Endothelial cell of umbilical vein (primary cell): Measurements from ENCODE around the gene HIVEP3.

Experiments
- EZH2 ChIP-seq: IDR thresholded peaks from 2 replicates; pipeline ENCODE4 v1.6.1; 2012; ENCODE audit warnings: borderline replicate concordance, low read depth, mild to moderate bottlenecking, moderate library complexity, low read length, inconsistent platforms; ENCODE audit not compliant: severe bottlenecking
- JUN ChIP-seq: IDR thresholded peaks from 2 replicates; pipeline ENCODE4 v1.6.1; 2011; ENCODE audit warnings: borderline replicate concordance, low read depth; ENCODE audit not compliant: insufficient read length, insufficient read depth
- MYC ChIP-seq: IDR thresholded peaks from one replicate; pipeline ENCODE4 v1.6.1; 2011; ENCODE audit warnings: mild to moderate bottlenecking, low read depth, low read length
- POLR2A ChIP-seq: IDR thresholded peaks from 2 replicates; pipeline ENCODE4 v1.6.1; 2012; ENCODE audit warnings: low read depth, mild to moderate bottlenecking, control low read depth, low read length
- POLR2AphosphoS5 ChIP-seq: IDR thresholded peaks from 2 replicates; pipeline ENCODE4 v1.6.1; 2012; ENCODE audit warnings: low read depth, mild to moderate bottlenecking, control low read depth, low read length, moderate library complexity; ENCODE audit not compliant: insufficient read depth
- TF ChIP-seq, protein P1 (sequence below), 2 donors: IDR thresholded peaks; 1 replicate in 1 of 2; 2 replicates in 1 of 2; pipeline ENCODE4 v1.5.1; 2011; ENCODE audit warnings: low read length in 2 of 2, mild to moderate bottlenecking in 2 of 2, moderate library complexity in 2 of 2, control low read depth in 1 of 2, inconsistent platforms in 1 of 2, low read depth in 1 of 2; ENCODE audit not compliant: insufficient read depth in 1 of 2; ENCODE audit errors: extremely low read depth in 1 of 2

DNA sequence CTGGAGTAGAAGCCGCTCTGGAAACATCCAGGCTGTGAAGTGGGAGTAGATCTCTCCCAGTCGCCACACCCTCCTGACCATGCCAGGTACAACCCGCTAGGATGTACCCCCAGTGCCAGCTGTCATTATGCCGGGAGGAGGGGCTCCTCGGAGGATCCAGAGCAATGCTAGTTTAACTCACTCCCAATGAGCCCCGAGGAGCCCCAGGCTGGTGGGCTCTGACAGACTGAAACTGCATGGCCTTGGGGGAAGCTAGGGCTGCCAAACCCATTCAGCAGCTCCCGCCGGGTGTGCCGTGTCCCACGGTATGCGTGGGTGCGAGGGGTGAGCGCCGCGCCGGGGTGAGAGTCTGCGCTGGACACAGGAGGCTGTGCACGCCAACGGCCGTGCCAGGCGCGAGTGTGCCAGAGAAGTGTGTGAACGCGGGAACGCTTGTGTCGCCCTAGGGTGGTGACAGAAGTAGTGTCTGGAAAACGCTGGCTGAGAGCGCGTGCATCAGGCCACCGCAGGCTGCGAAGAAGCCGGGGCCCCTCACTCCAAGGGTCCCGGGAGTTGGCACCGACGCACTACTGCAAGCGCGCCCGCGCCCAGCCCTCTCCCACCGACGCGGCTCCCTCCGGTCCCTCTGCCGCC, 257.2 kb downstream of the HIVEP3 start:
- no peak for TF ChIP-seq POLR2A
- TF ChIP-seq, protein P1, sequence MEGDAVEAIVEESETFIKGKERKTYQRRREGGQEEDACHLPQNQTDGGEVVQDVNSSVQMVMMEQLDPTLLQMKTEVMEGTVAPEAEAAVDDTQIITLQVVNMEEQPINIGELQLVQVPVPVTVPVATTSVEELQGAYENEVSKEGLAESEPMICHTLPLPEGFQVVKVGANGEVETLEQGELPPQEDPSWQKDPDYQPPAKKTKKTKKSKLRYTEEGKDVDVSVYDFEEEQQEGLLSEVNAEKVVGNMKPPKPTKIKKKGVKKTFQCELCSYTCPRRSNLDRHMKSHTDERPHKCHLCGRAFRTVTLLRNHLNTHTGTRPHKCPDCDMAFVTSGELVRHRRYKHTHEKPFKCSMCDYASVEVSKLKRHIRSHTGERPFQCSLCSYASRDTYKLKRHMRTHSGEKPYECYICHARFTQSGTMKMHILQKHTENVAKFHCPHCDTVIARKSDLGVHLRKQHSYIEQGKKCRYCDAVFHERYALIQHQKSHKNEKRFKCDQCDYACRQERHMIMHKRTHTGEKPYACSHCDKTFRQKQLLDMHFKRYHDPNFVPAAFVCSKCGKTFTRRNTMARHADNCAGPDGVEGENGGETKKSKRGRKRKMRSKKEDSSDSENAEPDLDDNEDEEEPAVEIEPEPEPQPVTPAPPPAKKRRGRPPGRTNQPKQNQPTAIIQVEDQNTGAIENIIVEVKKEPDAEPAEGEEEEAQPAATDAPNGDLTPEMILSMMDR (IDR thresholded peaks at IDR 0.05; ENCODE audit: extremely low read depth in 1 of 2, insufficient read depth in 1 of 2, low read depth in 1 of 2, low read length in 2 of 2) = no peak
- TF ChIP-seq MYC = no peak
- no peak for TF ChIP-seq JUN
- TF ChIP-seq POLR2AphosphoS5 = no peak
- no peak for TF ChIP-seq EZH2
